ENCODE data around the gene SSUH2. TPM values are rescaled to one million over a fixed set of nuclear protein-coding genes. Genes with fewer than 3 reads are reported as not detected.

Gene SSUH2
- total and polyA plus RNA-seq, 2 experiments from 2014 or later = 19.7 to 21.3 TPM

DNA sequence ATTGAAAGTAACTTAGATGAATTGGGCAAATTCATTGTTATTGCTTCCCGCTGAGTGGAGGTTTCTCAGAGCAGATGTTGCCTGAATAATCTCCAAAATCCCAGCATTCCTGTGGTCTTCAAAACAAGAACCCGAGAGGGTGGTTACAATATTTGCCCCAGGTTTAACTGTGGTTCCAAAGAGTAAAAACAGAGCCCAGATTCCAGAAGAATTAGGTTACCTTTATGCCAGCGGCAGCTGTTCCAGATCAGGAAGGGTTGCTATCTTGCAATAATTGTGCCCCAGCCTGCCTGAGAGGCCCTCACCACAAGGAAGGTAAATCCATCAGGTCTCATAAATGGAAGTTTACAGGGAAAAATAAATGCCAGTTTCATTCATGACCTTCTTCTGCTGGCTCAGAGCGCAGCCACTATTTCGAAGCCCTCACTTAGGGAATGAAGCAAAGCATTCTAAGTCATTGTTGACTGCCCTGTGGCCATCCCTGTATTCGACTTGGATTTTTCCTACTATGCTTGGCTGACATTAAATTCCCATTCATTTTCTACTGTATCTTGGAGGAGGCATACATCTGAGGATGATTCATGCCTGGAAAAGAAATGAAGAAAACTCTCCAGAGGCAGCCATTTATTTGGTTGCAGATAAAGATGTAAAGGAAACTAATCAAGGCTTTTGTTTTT, 54.6 kb downstream of the SSUH2 start:
- no peaks in the 10 kb centered on the region for H3K9me3 ChIP-seq (ENCODE audit: low read depth)
- H3K4me1 ChIP-seq (ENCODE audit: insufficient read depth) = peaks cover 7% of the 10 kb centered on the region
- H3K27ac ChIP-seq = no peak overlapping the region
- H2AFZ ChIP-seq = no peak overlapping the region
- no peak overlapping the region for H3K4me2 ChIP-seq
- TF ChIP-seq EZH2 (IDR thresholded peaks at IDR 0.05; ENCODE audit: borderline replicate concordance) (no peak), EZH2phosphoT487 (IDR thresholded peaks at IDR 0.05; ENCODE audit: low read depth, severe bottlenecking, unreplicated experiment) (no peak)
- TF ChIP-seq, protein P1, sequence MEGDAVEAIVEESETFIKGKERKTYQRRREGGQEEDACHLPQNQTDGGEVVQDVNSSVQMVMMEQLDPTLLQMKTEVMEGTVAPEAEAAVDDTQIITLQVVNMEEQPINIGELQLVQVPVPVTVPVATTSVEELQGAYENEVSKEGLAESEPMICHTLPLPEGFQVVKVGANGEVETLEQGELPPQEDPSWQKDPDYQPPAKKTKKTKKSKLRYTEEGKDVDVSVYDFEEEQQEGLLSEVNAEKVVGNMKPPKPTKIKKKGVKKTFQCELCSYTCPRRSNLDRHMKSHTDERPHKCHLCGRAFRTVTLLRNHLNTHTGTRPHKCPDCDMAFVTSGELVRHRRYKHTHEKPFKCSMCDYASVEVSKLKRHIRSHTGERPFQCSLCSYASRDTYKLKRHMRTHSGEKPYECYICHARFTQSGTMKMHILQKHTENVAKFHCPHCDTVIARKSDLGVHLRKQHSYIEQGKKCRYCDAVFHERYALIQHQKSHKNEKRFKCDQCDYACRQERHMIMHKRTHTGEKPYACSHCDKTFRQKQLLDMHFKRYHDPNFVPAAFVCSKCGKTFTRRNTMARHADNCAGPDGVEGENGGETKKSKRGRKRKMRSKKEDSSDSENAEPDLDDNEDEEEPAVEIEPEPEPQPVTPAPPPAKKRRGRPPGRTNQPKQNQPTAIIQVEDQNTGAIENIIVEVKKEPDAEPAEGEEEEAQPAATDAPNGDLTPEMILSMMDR (IDR thresholded peaks at IDR 0.05; ENCODE audit: poor library complexity) = no peak
- no peaks in the 10 kb centered on the region for H3K27me3 ChIP-seq
- H3K36me3 ChIP-seq (replicated peaks; ENCODE audit: insufficient read depth, low read depth) = no peaks in the 10 kb centered on the region
- WGBS (ENCODE audit: low lambda C conversion rate, missing lambda C conversion rate) = 51% methylated on average over 6 of the region's 6 CpGs
- no peaks in the 10 kb centered on the region for H4K20me1 ChIP-seq (ENCODE audit: insufficient read depth, poor library complexity, severe bottlenecking)
- H3K4me3 ChIP-seq = no peak overlapping the region
- H3K79me2 ChIP-seq = no peaks in the 10 kb centered on the region
- DNase-seq (ENCODE audit: low spot score) = no peak
- no peaks in the 10 kb centered on the region for H3K9me2 ChIP-seq (replicated peaks; ENCODE audit: insufficient read depth)

DNA sequence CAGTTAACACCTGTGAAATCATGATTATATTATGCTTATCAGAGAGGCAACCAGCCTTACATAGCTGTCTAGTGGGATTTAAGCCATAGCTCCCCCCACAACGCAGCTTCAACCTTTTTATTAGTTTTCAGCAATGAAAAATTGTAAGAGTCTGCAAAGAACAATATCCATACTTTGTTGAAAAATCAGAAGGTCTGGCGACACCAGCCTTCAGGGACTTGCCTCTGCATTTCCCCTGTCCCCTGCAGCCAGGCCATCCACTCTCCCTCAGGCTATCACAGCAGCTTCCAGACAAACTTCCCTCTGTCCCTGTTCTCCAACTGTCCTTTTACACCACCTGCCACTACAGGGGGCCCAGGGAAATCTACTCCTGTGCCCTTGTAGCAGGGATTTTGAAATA, 59.9 kb downstream of the SSUH2 start:
- H3K9me2 ChIP-seq (replicated peaks; ENCODE audit: insufficient read depth) = no peaks in the 10 kb centered on the region

DNA sequence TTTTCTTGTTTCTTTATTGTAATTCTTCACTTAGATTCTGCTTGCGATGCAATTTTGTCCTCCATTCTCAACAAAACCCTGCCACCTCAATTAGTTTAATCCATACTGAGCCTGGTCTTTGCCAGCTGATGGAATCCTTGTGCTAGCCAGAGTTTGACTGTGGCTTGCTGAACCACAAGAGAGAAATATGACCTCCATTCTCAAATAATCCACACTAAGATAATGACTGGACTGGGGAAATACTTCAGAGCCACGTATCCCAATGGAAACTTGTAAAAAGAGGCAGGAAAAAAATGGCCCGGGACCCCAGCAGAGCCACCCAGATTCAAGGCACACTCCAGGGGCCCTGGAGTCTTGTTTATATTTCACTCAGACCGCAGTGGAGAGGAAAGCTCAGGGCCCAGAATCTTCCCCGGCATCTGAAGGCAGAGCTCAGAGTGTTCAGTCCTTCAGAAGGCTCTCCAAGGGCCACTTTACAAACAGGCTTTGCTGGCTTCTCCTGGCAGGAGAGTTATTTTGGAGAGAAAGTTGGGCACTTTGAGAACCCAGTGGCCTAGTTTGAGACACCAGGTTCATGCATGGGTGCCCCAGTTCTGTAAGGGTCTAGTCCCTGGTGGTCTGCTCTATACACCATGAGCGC, 62.7 kb downstream of the SSUH2 start:
- no peak overlapping the region for H2AFZ ChIP-seq

More for the DNA sequence above, 59.9 kb downstream of the SSUH2 start:
- no peaks in the 10 kb centered on the region for H4K20me1 ChIP-seq (ENCODE audit: insufficient read depth, poor library complexity, severe bottlenecking)
- DNase-seq (ENCODE audit: low spot score) = no peak
- H3K4me1 ChIP-seq (ENCODE audit: insufficient read depth) = no peaks in the 10 kb centered on the region
- no peak overlapping the region for H3K4me3 ChIP-seq
- TF ChIP-seq, protein P1 (IDR thresholded peaks at IDR 0.05; ENCODE audit: poor library complexity) = no peak
- TF ChIP-seq EZH2phosphoT487 (IDR thresholded peaks at IDR 0.05; ENCODE audit: low read depth, severe bottlenecking, unreplicated experiment) = no peak
- TF ChIP-seq EZH2 (IDR thresholded peaks at IDR 0.05; ENCODE audit: borderline replicate concordance) = no peak
- no peak overlapping the region for H3K27ac ChIP-seq
- no peaks in the 10 kb centered on the region for H3K79me2 ChIP-seq
- no peaks in the 10 kb centered on the region for H3K27me3 ChIP-seq
- 86% methylated on average over 2 of the region's 2 CpGs for WGBS (ENCODE audit: low lambda C conversion rate, missing lambda C conversion rate)
- no peak overlapping the region for H2AFZ ChIP-seq
- H3K36me3 ChIP-seq (replicated peaks; ENCODE audit: insufficient read depth, low read depth) = no peaks in the 10 kb centered on the region
- H3K4me2 ChIP-seq = no peak overlapping the region
- no peaks in the 10 kb centered on the region for H3K9me3 ChIP-seq (ENCODE audit: low read depth)

More for the DNA sequence above, 62.7 kb downstream of the SSUH2 start:
- no peaks in the 10 kb centered on the region for H3K9me2 ChIP-seq (replicated peaks; ENCODE audit: insufficient read depth)
- H3K4me2 ChIP-seq = no peak overlapping the region
- H3K27me3 ChIP-seq = no peaks in the 10 kb centered on the region
- H3K27ac ChIP-seq = no peak overlapping the region
- no peaks in the 10 kb centered on the region for H4K20me1 ChIP-seq (ENCODE audit: insufficient read depth, poor library complexity, severe bottlenecking)
- WGBS (ENCODE audit: low lambda C conversion rate, missing lambda C conversion rate) = 79% methylated on average over 6 of the region's 6 CpGs
- TF ChIP-seq EZH2 (IDR thresholded peaks at IDR 0.05; ENCODE audit: borderline replicate concordance) = no peak
- TF ChIP-seq, protein P1 (IDR thresholded peaks at IDR 0.05; ENCODE audit: poor library complexity) = no peak
- TF ChIP-seq EZH2phosphoT487 (IDR thresholded peaks at IDR 0.05; ENCODE audit: low read depth, severe bottlenecking, unreplicated experiment) = no peak
- H3K9me3 ChIP-seq (ENCODE audit: low read depth) = no peaks in the 10 kb centered on the region
- no peaks in the 10 kb centered on the region for H3K79me2 ChIP-seq
- H3K4me3 ChIP-seq = no peak overlapping the region
- no peaks in the 10 kb centered on the region for H3K36me3 ChIP-seq (replicated peaks; ENCODE audit: insufficient read depth, low read depth)
- no peak for DNase-seq (ENCODE audit: low spot score)
- no peaks in the 10 kb centered on the region for H3K4me1 ChIP-seq (ENCODE audit: insufficient read depth)
